CD4-positive, alpha-beta T cell treated with Interleukin-15 for 1 hour (primary cell): Measurements from ENCODE around the gene NME4.

Source experiments
- DNase-seq: peaks from one replicate; pipeline ENCODE4 v3.0.0-alpha.2; 2020

Gene NME4

GRCh38 chr16:440627-441026 is 43.6 kb downstream of the NME4 start:
- DNase-seq: no peak

GRCh38 chr16:441447-441846 is 44.4 kb downstream of the NME4 start:
- DNase-seq: no peak

GRCh38 chr16:442976-443375 is 46.0 kb downstream of the NME4 start:
- no peak for DNase-seq

- no peak for DNase-seq
These were observed 47.0 kb downstream of the NME4 start for GRCh38 chr16:444027-444426.

GRCh38 chr16:445566-445965 is 48.6 kb downstream of the NME4 start:
- DNase-seq: no peak
